Head of caudate nucleus (tissue), 42 donors: ENCODE measurements around the gene LCE3D.

Experiments
- DNase-seq, 42 donors: peaks; one replicate each; pipeline versions ENCODE4 v3.0.0 to v3.0.0-alpha.2; 2020 to 2021; ENCODE audit warnings: mixed read lengths in 7 of 42
- intact Hi-C: fragments of 100-400 bp; cut with DNase I; formaldehyde crosslinking; loops from one replicate; pipeline ENCODE4 v1.15.0; 2022

Gene LCE3D

DNA sequence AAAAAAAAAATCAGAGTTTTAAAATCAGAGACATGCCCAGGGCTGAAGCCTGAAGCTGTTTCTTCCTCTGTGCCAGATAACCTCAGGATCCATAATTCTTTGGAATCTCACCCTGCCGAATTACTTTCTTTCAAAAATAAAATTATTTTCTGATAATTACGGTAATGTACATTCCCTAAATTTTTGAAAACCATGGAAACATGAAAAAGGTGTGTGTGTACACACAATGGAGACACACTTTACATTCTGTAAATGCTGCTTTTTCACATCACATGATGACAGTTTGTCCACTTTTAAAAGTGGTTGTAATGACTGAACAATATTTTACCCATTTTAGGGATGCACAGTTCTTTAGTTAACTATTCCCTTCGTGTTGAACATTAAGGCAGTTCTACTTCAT, 44.5 kb downstream of the LCE3D start:
- intact Hi-C loops = no loop called here

DNA sequence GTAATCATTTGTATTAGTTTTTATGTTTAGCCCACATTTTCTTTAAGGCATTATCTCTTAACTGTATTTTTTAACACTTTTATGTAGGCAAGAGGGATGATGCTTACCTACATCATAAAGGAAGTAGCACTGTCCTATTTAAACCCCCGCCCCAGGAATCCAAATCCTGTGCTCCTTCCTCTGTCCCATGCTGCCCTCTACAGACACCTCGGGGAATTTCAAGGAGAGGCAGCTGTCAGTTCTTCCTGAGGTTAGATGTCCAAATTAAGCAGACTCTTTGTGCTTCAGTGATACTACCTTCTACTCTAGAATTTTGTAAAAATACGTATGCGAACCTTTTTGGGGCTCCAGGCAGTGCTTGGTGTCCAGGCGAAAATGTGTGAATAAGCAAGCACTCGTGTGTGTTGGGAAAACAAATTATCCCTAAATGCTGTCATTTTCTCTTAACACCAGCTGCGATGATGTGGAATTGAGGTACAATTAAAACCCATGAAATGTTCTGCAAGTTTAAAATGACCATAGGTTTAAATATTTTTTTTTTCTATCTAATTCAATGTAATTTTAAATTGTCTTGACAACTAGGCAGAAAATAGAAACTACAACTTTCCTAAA, 46.9 kb downstream of the LCE3D start:
- intact Hi-C loops = no loop called here
- DNase-seq = peak in 18 of 42 donors; percentile 6 to 65 (median 22)

More for the DNA sequence above, 44.5 kb downstream of the LCE3D start:
- DNase-seq = no peak
